ENCODE measurements around the gene COL28A1.
A peak's percentile ranks its signal among the peaks of the same experiment; 100 is the strongest.

COL28A1 gene

DNA sequence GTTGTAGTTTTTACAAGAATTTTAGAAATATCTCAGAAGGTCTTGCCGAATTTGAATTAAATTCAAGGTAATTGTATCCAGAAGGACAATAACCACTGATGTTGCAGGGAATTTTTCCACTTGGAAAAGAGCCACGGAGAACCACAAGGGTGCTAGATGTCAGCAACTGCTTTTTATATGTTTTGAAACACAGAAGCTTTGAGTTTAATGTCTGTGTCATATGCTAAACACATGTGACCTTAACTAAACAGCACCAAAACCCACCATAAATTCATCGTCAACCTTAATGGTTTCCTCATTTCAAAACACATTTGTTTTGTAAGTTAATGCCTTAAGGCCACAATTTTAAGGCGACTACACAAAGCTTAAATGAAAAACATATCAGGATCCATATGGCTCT, 106.9 kb downstream of the COL28A1 start:
- Histone ChIP-seq H3K27ac (ENCODE audit: low read length) (no peak overlapping the region), H3K36me3 (ENCODE audit: control insufficient read depth in 1 of 2, insufficient read depth in 2 of 2, low read length in 2 of 2) (no peaks in the 10 kb centered on the region), H3K4me1 (ENCODE audit: control insufficient read depth in 1 of 2, insufficient read depth in 2 of 2, low read length in 2 of 2) (no peaks in the 10 kb centered on the region), H3K9me3 (ENCODE audit: control insufficient read depth in 1 of 2, low read length in 2 of 2) (no peaks in the 10 kb centered on the region), H3K27me3 (ENCODE audit: low read depth, low read length) (no peaks in the 10 kb centered on the region), H3K4me3 (ENCODE audit: low read depth in 1 of 2, low read length in 2 of 2) (no peak overlapping the region)

DNA sequence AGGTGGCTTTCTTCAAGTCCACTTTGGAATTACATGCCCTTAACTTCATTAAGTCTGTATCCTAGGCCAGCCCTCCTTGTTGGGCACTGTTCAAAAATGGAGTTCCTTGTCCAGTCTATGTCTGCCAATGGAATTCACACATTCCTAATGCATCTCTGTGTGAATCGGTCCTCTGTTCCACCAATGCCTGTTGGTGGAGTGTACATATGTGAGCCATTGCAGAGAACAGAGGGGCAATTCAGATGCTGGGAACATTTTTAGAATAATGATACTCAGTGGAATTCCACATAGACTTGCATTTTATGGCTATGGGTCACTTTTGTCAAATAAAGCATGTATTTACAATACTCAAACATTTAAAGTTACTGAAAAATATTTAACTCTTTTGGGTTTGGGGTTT, 108.3 kb downstream of the COL28A1 start:
- Histone ChIP-seq H3K9me3 (ENCODE audit: control insufficient read depth in 1 of 2, low read length in 2 of 2) (no peaks in the 10 kb centered on the region), H3K27ac (ENCODE audit: low read length) (no peak overlapping the region), H3K27me3 (ENCODE audit: low read depth, low read length) (no peaks in the 10 kb centered on the region), H3K4me3 (ENCODE audit: low read depth in 1 of 2, low read length in 2 of 2) (no peak overlapping the region), H3K36me3 (ENCODE audit: control insufficient read depth in 1 of 2, insufficient read depth in 2 of 2, low read length in 2 of 2) (no peaks in the 10 kb centered on the region), H3K4me1 (ENCODE audit: control insufficient read depth in 1 of 2, insufficient read depth in 2 of 2, low read length in 2 of 2) (no peaks in the 10 kb centered on the region)

DNA sequence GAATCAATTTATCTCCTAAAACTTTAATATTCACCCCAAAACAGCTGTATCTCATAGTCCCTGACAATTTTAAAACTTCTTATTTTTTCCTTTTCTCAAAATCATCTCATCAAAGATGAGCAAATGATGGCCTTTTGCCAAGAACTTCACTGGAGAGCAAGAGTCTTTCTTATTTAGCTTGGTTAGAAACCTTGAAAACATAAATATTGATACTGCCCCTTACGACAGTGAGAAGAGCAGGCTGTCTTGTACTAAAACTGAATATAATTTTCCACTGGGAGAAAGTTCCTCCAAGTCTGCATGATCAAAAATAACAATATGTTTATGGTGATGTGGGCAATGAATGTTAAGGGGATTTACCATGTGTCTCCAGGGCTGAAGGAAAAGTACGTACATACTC, 109.0 kb downstream of the COL28A1 start:
- H3K36me3 ChIP-seq (ENCODE audit: control insufficient read depth in 1 of 2, insufficient read depth in 2 of 2, low read length in 2 of 2) = no peaks in the 10 kb centered on the region
- H3K9me3 ChIP-seq (ENCODE audit: control insufficient read depth in 1 of 2, low read length in 2 of 2) = no peaks in the 10 kb centered on the region
- no peaks in the 10 kb centered on the region for H3K4me1 ChIP-seq (ENCODE audit: control insufficient read depth in 1 of 2, insufficient read depth in 2 of 2, low read length in 2 of 2)
- no peaks in the 10 kb centered on the region for H3K27me3 ChIP-seq (ENCODE audit: low read depth, low read length)
- no peak overlapping the region for H3K4me3 ChIP-seq (ENCODE audit: low read depth in 1 of 2, low read length in 2 of 2)
- no peak overlapping the region for H3K27ac ChIP-seq (ENCODE audit: low read length)

- H3K27ac ChIP-seq (ENCODE audit: low read length) = no peak overlapping the region
- no peaks in the 10 kb centered on the region for H3K4me1 ChIP-seq (ENCODE audit: control insufficient read depth in 1 of 2, insufficient read depth in 2 of 2, low read length in 2 of 2)
- H3K4me3 ChIP-seq (ENCODE audit: low read depth in 1 of 2, low read length in 2 of 2) = no peak overlapping the region
- H3K9me3 ChIP-seq (ENCODE audit: control insufficient read depth in 1 of 2, low read length in 2 of 2) = no peaks in the 10 kb centered on the region
- H3K27me3 ChIP-seq (ENCODE audit: low read depth, low read length) = no peaks in the 10 kb centered on the region
- H3K36me3 ChIP-seq (ENCODE audit: control insufficient read depth in 1 of 2, insufficient read depth in 2 of 2, low read length in 2 of 2) = no peaks in the 10 kb centered on the region
These were observed 110.4 kb downstream of the COL28A1 start for GRCh38 chr7:7425321-7425720.

DNA sequence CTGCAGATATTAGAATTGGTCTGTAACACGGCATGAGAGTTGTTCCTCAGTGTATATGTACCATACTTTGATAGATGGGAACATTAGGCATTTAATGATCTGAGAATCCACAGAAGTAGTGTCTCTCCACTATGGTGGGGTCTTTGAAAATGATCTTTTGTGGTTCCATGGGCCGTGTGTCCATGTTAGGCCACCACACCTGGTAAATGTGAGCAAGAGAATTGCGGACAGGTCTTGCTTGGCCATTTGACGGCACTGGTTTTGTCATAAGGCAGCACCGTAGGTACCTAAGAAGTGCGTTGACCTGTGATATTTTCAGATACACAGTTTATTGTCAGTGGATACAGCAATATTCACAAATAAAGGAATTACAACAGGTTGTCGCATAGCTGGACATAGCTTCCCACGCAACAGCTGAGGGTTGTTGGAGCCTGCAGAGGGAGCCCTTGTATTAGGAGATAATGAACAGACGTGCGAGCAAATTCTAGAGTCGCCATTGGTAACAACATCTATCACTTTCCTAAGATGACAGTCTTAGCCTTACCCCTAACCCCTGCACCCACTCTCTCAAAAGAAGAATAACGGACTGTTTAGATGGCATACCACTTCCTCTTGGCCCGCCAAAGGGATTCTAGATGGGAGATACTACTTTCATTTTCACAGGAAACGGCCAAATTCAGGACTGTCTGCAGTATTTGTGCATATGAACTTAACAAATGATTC, 111.4 kb downstream of the COL28A1 start:
- Histone ChIP-seq H3K27ac (ENCODE audit: low read length) (peak overlapping the region; percentile 36), H3K27me3 (ENCODE audit: low read depth, low read length) (no peaks in the 10 kb centered on the region), H3K4me3 (ENCODE audit: low read depth in 1 of 2, low read length in 2 of 2) (peak overlapping the region; percentile 63 to 84)

DNA sequence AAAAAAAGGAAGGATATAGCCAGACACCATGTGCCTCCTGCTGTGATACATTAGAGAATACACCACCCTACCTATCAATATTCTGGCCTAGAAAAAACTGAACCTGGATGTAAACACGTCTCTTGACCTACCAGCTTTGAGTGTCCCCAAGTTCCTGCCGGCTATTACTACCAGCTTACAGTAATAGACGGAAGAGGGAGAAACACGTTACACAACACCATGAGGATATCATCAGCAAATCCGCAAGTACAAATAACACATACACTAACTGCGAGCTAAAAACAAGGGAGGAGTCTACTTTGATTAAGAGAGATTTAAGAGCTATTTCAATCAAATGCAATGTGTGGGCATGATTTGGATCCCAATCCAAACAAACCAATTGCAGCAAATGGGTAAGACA, 113.0 kb downstream of the COL28A1 start:
- Histone ChIP-seq H3K4me1 (ENCODE audit: control insufficient read depth in 1 of 2, insufficient read depth in 2 of 2, low read length in 2 of 2) (no peaks in the 10 kb centered on the region), H3K9me3 (ENCODE audit: control insufficient read depth in 1 of 2, low read length in 2 of 2) (no peaks in the 10 kb centered on the region), H3K27ac (ENCODE audit: low read length) (no peak overlapping the region), H3K36me3 (ENCODE audit: control insufficient read depth in 1 of 2, insufficient read depth in 2 of 2, low read length in 2 of 2) (no peaks in the 10 kb centered on the region), H3K4me3 (ENCODE audit: low read depth in 1 of 2, low read length in 2 of 2) (no peak overlapping the region), H3K27me3 (ENCODE audit: low read depth, low read length) (no peaks in the 10 kb centered on the region)

More for the DNA sequence above, 111.4 kb downstream of the COL28A1 start:
- Histone ChIP-seq H3K4me1 (ENCODE audit: control insufficient read depth in 1 of 2, insufficient read depth in 2 of 2, low read length in 2 of 2) (no peaks in the 10 kb centered on the region), H3K36me3 (ENCODE audit: control insufficient read depth in 1 of 2, insufficient read depth in 2 of 2, low read length in 2 of 2) (no peaks in the 10 kb centered on the region), H3K9me3 (ENCODE audit: control insufficient read depth in 1 of 2, low read length in 2 of 2) (no peaks in the 10 kb centered on the region)

DNA sequence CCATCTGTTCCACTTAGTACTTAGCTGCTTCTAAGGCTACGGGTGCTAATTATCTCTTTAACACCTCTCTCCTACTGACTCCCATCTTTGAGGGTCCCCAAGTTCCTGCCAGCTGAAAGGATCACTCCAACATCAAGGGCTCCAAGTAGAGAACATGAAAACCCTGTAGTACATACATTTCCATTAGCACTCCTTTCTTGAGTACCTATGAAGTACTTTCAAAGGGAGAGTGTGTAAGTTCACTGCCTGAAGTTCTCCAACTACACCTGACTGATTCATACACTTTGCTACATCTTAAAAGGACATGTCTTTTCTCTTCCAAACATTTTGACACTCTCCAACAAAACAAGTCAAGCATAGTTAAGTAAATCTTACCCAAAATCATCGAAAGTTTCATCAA, 113.8 kb downstream of the COL28A1 start:
- Histone ChIP-seq H3K27me3 (ENCODE audit: low read depth, low read length) (no peaks in the 10 kb centered on the region), H3K9me3 (ENCODE audit: control insufficient read depth in 1 of 2, low read length in 2 of 2) (no peaks in the 10 kb centered on the region), H3K4me3 (ENCODE audit: low read depth in 1 of 2, low read length in 2 of 2) (no peak overlapping the region), H3K27ac (ENCODE audit: low read length) (no peak overlapping the region), H3K4me1 (ENCODE audit: control insufficient read depth in 1 of 2, insufficient read depth in 2 of 2, low read length in 2 of 2) (no peaks in the 10 kb centered on the region), H3K36me3 (ENCODE audit: control insufficient read depth in 1 of 2, insufficient read depth in 2 of 2, low read length in 2 of 2) (no peaks in the 10 kb centered on the region)

DNA sequence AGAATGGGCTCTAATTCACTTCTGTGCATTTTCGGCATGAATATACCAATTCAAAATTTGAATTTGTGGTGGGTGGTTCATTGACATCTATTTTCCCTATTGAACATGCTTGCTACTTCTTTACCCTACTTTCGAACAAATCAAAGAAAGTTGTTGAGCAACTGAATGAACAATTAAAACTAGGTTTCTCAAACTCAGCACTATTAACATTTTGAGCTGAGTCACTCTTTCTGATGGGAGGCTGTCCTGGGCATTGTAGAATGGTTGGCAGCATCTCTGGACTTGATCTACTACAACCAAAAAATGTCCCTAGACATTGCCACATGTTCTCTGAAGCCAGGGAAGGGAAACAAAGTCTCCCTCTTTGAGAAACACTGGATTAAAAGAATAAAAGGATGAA, 116.7 kb downstream of the COL28A1 start:
- H3K36me3 ChIP-seq (ENCODE audit: control insufficient read depth in 1 of 2, insufficient read depth in 2 of 2, low read length in 2 of 2) = no peaks in the 10 kb centered on the region
- no peaks in the 10 kb centered on the region for H3K27me3 ChIP-seq (ENCODE audit: low read depth, low read length)
- no peaks in the 10 kb centered on the region for H3K4me1 ChIP-seq (ENCODE audit: control insufficient read depth in 1 of 2, insufficient read depth in 2 of 2, low read length in 2 of 2)
- H3K27ac ChIP-seq (ENCODE audit: low read length) = no peak overlapping the region
- no peak overlapping the region for H3K4me3 ChIP-seq (ENCODE audit: low read depth in 1 of 2, low read length in 2 of 2)
- no peaks in the 10 kb centered on the region for H3K9me3 ChIP-seq (ENCODE audit: control insufficient read depth in 1 of 2, low read length in 2 of 2)

DNA sequence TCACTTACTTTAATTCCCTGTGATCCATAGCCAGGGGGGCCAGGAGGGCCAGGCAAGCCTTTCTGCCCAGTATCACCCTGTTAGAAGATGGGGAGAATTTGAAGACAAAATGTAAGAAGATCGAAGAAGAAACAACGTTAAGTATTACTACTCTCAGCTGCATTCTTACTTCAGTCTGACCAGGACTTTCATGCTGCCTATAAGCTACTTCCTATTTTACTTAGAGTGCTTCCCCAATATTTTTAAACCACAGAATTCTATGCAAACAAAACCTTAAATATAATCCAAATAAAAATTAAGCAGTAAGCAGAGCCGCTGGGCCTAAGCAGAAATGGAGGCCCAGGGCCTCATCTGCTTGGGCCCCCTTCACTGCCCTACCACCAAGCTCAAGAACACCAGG, 117.8 kb downstream of the COL28A1 start:
- H3K27ac ChIP-seq (ENCODE audit: low read length) = no peak overlapping the region
- H3K4me1 ChIP-seq (ENCODE audit: control insufficient read depth in 1 of 2, insufficient read depth in 2 of 2, low read length in 2 of 2) = no peaks in the 10 kb centered on the region
- H3K4me3 ChIP-seq (ENCODE audit: low read depth in 1 of 2, low read length in 2 of 2) = no peak overlapping the region
- no peaks in the 10 kb centered on the region for H3K36me3 ChIP-seq (ENCODE audit: control insufficient read depth in 1 of 2, insufficient read depth in 2 of 2, low read length in 2 of 2)
- no peaks in the 10 kb centered on the region for H3K9me3 ChIP-seq (ENCODE audit: control insufficient read depth in 1 of 2, low read length in 2 of 2)
- no peaks in the 10 kb centered on the region for H3K27me3 ChIP-seq (ENCODE audit: low read depth, low read length)

DNA sequence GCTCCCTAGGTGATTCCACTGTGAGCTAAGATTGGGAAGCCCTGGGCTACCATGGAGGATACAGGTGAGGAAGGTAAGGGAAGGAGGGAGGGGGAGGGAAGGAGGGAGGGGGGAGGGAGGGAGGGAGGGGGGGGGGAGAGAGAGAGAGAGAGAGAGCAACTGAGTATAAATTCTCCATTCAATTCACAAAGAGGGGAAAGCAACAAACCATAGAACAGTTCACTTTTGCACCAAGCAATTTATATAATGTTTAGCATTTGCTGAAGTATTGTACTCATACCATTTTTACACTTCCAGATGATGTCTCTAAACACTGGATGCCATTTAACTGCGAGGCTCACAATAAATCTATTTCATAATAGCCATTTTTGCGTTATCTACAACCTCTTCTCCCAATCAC, 118.3 kb downstream of the COL28A1 start:
- Histone ChIP-seq H3K4me1 (ENCODE audit: control insufficient read depth in 1 of 2, insufficient read depth in 2 of 2, low read length in 2 of 2) (no peaks in the 10 kb centered on the region), H3K36me3 (ENCODE audit: control insufficient read depth in 1 of 2, insufficient read depth in 2 of 2, low read length in 2 of 2) (no peaks in the 10 kb centered on the region), H3K4me3 (ENCODE audit: low read depth in 1 of 2, low read length in 2 of 2) (no peak overlapping the region), H3K27ac (ENCODE audit: low read length) (no peak overlapping the region), H3K9me3 (ENCODE audit: control insufficient read depth in 1 of 2, low read length in 2 of 2) (no peaks in the 10 kb centered on the region), H3K27me3 (ENCODE audit: low read depth, low read length) (no peaks in the 10 kb centered on the region)

- Histone ChIP-seq H3K4me3 (ENCODE audit: low read depth in 1 of 2, low read length in 2 of 2) (no peak overlapping the region), H3K4me1 (ENCODE audit: control insufficient read depth in 1 of 2, insufficient read depth in 2 of 2, low read length in 2 of 2) (no peaks in the 10 kb centered on the region), H3K27me3 (ENCODE audit: low read depth, low read length) (no peaks in the 10 kb centered on the region), H3K36me3 (ENCODE audit: control insufficient read depth in 1 of 2, insufficient read depth in 2 of 2, low read length in 2 of 2) (no peaks in the 10 kb centered on the region), H3K27ac (ENCODE audit: low read length) (no peak overlapping the region), H3K9me3 (ENCODE audit: control insufficient read depth in 1 of 2, low read length in 2 of 2) (no peaks in the 10 kb centered on the region)
These were observed 119.4 kb downstream of the COL28A1 start for GRCh38 chr7:7416031-7416858.
